Mammary epithelial cell (primary cell): ENCODE results near the gene TRAPPC8.

Experiments used
- CTCF ChIP-seq, 2 donors: IDR thresholded peaks in 1 of 2; conservative IDR thresholded peaks in 1 of 2; 2 replicates each; pipeline ENCODE4 v1.5.1; 2011 to 2012; ENCODE audit warnings: inconsistent platforms in 2 of 2, low read length in 2 of 2, mild to moderate bottlenecking in 2 of 2, control low read depth in 1 of 2, low read depth in 1 of 2; ENCODE audit not compliant: insufficient read depth in 1 of 2; ENCODE audit errors: extremely low read depth in 1 of 2
- EZH2 ChIP-seq: IDR thresholded peaks from 2 replicates; pipeline ENCODE4 v1.6.1; 2012; ENCODE audit warnings: low read length, inconsistent platforms, borderline replicate concordance

DNA sequence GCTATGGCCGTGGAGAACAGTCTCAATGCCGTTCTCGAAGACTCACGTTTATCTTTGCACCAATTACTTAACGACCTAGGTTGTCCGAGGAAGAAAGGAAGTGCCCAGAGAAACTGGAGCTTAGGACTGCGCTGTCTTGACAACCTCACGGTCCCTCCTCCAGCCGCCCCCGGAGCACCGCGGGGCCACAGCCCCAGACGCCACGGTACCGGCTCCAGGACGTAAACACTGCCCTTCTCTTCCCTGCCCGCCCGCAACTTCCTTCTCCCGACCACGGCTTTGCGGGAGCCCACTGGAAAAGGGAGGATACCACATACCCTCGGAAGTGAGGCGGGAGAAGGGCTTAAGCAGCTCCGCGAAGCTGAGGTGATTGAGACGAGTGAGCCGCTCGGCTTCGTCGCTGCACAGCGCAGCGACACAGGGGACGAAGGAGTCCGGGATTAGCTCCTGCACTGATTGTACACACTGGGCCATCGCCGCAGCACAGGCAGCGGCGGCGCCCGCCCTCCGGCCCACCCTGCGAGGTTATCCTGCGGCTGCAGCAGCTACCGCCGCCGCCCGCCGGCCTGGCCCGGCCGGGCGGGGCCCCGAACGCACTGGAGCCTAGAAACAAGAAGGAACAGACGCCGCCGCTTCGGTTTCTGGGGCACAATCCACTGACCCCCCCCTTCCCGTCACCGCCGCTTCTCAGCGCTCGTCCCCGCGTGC is 483 bp downstream of the TRAPPC8 start:
- TF ChIP-seq CTCF (conservative IDR thresholded peaks at IDR 0.05 in 1 of 2, IDR thresholded peaks at IDR 0.05 in 1 of 2; ENCODE audit: extremely low read depth in 1 of 2, insufficient read depth in 1 of 2, low read depth in 1 of 2, low read length in 2 of 2) (no peak), EZH2 (no peak)
